ENCODE results near the gene SLC43A3. TPM values are rescaled to one million over a fixed set of nuclear protein-coding genes. Genes with fewer than 3 reads are reported as not detected.
"Not testable (repeated sequence)": the region's sequence is repeated elsewhere in the genome, so short reads cannot be mapped to it uniquely, and the experiment has no call there.

Gene SLC43A3
- polyA plus RNA-seq, 1 donor: 27.2 TPM

DNA sequence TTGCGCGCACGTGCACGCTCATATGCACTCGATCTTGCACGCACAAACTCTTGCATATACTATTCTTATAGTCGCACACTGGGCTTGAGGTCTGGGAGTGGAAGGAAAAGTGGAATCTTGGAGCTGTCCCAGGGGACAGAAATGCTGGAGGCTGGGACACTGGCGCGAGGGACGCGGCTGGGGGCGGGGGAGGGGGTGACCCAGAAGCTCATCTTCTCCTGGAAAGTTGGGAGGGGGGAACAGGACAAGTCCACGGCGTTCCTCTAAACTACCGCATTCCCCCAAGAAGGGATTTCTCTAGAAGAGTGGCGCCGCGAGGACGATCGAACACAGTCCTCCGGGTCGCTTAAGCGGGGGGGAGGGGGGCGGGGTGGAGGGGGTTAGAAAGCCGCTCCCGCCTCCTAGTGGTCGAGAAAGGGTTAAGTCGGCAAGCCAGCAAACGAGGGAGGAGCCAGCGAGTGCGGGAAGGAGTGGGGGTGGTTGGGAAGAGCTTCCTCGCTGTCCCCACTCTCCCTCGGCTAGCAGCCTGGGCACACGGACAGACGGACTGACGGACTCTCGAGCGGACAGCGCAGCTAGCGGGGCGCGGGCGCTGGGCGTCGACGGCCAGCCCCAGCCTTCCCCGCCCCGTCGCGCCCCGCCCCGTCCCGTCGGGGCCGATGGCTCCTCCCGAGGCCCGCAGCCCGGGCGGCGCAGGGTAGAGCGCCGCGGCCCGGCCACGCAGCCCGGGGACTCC, 33.3 kb upstream of the SLC43A3 start, which contains the start of gene RTN4RL2:
TSS of gene RTN4RL2 (plus strand) at position 507 of the 736 bp plus-strand sequence. CDS start 338 bp downstream, outside the sequence.
- DNase-seq: no peak

DNA sequence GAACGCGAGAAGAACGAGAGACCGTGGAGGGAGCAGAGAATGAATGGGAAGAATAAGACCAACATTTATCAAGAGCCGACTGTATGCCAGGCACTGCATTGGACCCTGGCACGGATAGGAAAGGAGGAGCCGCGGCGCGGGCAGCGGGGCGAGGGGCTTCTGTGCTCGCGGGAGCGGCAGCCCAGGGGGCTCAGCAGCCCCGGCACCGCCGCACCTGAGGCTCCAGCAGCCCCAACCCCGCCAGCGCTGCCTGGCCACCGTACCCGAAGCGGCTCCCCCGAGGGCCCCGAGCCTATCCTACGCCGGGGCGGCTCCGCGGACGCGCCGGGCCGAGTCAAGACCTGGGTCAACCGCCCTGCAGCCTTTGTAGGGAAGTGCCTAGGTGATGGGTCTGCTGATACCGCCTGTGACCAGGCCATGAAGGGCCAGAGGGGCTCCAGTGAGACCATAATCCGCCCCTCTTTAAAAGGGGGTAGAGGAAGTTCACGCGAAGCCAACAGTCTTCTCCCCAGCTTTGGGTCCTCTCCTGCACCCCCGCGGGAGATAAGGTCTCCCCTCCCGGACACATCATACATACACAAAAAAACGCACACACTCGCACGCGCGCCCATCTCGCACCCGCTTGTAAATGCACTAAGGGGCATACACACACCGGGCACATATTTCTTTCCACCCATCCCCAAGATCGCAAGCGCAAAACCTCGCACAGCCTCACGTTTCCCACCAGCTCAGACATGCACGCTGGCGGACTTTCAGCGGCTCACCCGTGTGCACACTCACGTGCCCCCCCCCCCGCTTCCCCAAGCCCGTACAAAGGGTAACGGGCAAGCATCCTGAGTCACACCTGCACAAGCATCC, 32.5 kb upstream of the SLC43A3 start:
- no peak for DNase-seq

DNA sequence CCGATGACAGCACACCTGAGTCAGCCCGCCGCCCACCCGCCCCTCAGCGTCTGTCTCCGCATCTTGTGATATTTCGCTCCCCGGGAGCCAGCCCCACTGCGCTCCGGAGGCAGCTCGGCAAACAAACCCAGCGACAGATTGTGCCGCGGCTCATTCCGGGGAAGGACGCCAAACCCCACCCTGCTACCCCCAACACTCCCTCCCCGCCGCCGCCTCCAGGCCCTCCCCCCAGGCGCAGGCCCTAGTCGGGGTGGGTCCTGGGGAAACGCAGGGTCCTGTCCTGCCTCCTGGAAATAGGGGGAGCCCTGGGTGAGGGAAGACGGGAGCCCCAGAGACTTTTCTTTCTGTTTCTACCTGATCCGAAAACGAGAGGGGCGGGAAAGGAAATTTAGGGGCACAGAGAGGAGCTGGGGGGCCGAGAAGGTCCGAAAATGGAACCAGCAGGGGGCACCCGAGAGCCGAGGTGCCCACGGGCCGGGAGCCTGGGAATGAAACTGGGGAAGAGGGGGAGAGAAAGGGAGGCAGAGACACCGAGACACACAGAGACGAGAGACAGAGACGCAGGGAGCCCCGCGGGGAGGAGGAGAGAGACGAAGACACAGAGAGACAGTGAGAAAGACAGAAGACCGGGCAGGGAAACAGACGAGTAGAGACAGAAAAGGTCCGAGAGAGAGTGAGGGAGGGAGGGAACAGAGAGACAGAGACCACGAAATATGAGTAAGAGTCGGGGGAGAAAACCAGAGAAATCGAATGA, 31.7 kb upstream of the SLC43A3 start:
- no peak for DNase-seq

DNA sequence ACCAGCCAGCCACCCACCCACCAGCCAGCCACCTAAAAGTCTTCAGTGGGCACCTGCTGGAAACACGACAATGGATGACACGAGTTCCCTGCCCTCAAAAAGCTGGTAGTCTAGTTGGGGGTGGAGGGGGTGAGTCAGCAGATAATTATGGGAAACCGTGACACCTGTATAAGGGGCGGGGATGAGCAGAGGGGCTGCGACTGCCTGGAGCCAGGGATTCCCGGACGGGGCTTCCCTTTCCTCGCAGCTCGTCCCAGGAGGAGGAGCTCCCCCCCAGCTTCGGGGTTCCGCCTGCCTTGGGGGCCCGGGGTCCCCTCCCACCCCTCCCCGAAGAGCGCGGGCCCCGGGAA, 31.1 kb upstream of the SLC43A3 start:
- no peak for DNase-seq

DNA sequence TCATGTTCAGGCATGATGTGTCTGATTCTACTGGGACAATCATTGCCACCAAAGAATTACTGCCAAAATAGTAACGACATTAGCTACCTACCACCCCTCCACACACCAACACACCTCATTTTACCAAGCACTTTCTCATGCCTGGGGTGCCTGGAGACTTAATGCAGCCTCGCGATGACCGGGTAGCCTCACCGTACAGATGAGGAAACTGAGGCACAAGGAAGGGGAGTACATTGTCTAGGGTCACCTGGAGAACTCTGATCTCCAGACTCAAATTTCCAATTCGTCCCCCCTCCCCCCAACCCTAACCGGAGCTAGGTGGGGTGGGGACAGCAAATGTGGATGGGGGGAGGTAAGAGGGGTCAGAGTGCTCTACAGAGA, 30.7 kb upstream of the SLC43A3 start:
- DNase-seq: no peak

DNA sequence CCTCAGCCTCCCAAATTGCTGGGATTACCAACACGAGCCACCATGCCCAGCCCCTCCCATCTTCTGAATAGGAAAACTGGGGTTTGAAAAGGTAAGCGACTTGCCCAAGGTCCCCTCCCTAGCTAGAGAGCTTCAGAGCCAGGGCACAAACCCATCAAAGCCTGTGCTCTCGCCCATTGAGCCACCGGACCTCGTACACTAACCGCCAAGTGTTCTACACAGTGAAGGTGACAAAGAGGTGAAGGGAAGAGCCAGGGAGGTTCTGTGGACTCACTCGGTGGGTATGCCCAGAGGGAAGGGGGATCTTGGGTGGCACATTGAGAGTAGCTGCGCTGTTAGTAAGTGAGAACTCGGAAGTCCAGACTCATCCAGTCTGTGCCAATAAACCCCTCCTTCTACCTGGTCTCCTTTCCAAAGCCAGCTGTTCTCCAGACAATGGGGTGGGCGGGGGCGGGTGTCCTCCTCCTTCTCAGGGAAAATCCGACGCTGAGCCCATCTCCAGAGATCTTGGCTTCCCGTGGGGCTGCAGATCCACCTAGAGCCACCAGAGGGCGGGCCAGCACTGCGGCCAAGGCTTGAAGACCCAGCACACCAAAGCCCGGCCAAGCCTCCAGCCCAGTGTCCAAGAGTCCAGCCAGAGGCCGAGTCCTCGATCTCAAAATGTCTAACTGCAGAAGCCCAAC, 30.2 kb upstream of the SLC43A3 start:
- peak; percentile 83 for DNase-seq

DNA sequence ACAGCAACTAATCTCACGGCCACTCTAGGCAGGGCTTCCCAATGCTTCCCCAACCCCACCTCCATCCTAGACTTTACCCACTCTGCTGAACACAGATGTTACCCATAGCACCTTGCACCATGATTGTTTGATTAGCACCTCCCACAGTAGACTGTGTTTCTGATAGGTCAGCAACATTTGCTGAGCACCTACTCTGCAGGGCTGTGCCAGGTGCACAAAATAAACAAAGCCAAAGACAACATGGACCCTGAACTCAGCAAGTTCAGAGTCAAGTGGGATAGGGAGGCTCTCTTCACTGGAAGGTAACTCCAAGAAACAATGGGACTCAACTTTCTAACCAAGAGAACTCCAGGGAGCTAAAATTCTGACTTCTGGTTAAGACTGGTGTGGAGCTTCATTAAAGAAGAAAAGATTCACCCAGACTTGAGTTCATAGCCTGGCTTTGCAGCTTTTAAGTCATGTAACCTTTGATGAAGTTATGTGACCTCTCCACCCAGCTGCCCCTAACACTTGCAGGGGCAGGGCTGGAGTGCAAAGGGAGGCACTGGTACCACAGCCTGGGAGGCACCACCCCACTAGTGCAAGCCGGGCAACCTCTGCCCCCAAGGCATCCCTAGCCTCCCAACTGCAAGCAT, 26.7 kb upstream of the SLC43A3 start:
- DNase-seq: no peak

DNA sequence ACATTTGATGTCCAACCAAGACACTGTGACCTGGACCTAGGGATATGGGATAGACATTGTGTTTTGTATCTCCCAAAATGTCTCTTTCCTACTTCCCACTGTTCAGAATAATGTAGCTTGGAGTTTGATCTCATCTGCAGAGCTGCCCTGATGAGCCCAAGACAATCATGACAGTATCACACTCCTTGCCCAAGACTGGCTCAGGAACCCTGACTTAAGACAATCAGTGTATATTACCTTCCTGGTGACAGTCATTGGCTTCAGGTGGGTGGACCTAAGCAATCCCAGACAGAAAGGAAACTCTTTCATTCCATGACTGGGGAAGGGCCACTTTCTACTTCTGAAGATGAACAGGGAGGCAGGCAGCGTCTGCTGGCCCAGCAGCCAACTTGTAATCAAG, 19.1 kb upstream of the SLC43A3 start:
- DNase-seq: no peak

DNA sequence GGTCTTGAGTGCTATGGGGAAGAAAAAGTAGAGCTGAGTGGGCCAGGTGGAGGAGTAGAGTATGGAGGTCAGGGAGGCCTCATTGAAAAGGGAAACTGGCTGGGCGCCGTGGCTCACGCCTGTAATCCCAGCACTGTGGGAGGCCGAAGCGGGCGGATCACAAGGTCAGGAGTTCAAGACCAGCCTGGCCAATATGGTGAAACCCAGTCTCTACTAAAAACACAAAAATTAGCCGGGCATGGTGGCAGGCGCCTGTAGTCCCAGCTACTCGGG, 18.1 kb upstream of the SLC43A3 start:
- not testable (repeated sequence) for DNase-seq

DNA sequence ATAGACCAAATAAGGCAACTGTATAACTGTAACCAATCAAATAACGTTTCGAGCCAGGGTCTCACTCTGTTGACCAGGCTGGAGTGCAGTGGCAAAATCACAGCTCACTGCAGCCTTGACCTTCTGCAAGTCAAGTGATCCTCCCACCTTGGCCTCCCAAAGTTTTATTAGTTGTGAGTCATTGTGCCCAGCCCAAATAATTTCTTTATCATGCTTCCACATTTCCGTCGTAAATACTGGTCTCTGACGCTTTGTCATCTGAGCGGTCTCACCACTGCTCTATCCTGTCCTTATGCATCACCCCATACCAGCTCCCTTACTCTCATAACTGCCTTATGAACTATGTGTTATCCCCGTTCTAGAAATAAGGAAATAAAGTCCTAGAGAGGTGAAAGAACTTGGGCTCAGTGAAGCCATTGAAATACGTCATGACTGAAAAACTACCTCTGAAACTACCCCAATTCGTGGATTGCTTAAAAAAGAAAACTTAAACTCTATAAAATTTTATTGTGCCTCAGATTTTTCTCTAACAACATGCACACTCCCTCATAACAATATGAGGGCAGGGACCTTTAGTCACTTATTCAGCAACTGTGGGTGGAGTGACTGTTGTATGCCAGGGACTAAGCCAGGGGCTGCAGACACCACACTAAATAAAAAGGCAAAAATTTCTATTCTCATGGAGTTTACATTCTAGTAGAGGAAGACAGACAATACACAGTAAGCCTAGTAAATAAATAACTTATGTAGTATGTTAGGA, 17.6 kb upstream of the SLC43A3 start:
- no peak for DNase-seq

DNA sequence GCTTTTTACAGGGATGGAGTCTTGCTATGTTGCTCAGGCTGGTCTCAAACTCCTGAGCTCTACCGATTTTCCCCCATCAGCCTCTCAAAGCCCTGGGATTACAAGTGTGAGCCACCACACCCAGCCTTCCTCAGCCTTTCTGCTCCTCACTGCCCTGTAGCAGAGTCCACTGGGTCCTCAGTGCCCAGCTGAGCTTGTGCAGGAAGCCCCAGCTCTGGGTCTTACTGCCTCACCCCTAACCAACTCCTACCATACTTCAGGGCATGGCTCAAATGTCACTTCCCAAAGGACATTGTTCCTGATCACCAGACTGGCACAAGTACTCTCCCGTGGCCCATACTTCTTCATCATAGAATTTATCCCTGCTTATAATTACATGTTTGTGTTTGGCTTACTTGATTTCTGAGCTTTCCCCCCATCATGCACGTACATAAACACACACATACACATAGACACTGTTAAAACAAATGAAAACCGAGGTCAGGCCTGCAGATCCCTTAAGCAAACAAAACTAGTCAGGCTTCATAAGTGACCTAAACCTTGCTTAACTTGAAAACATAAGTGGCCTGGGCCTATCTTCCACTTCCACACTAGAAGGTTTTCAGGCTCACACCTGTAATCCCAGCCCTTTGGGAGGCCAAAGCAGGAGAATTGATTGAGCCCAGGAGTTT, 14.0 kb upstream of the SLC43A3 start:
- DNase-seq: no peak

DNA sequence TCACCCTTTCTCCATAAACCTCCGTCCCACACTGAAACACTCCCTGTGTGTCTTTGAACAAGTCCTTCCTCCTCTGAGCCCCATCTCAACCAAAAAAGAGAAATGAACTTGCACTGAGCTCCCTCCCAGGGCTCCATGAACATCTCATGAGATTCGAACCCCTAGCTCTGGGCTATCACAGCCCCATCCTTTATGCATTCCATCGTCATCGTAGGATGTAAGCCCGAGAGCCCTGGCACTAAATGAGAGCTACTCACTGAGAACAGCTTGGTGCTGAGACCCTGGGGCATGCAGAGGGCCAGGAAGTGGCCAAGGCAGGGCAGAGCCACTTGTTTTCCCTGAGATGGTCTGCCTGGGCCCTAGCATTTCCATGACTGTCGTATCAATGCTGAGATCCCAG, 12.9 kb upstream of the SLC43A3 start:
- DNase-seq: no peak

DNA sequence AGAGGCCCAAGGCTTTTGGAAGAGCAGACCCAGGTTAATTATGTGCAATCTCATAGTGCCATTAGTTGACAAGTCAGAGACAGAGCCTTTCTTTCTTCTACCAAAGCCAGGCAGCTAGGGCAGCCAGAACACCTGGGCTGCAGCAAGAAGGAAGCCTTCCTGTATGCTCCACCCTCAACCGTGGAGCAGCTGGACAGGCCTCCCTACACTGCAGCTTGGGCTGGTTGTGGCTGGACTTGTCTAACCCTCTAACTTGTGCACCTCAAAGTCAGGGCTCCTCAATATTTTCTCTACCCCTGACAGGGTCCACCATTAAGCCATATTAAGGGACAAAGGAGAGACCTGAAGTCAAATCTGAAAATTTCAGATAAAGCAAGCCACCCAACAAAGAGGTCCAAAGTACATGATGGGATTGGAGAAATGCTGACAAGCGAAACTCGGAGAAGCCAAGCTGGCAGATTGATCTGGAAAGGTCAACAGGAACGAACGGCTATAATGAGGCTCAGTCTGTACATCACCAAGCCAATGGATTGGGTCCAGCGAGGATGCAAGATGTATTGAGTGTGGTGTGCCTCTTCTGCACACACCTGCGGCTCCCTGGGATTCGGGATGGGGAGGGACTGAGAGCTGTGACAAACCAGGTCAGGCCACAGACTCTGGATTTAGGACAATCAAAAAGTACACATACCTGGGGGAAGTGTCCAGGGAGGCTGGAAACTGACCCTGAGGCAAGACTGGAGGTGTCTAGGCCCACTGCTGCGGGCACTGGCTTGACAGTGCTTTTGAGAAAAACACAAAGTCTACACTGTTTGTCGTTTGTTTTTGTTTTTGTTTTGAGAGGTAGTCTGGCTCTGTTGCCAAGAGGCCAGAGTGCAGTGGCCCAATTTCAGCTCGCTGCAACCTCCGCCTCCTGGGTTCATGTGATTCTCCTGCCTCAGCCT, 11.7 kb upstream of the SLC43A3 start:
- DNase-seq: no peak

DNA sequence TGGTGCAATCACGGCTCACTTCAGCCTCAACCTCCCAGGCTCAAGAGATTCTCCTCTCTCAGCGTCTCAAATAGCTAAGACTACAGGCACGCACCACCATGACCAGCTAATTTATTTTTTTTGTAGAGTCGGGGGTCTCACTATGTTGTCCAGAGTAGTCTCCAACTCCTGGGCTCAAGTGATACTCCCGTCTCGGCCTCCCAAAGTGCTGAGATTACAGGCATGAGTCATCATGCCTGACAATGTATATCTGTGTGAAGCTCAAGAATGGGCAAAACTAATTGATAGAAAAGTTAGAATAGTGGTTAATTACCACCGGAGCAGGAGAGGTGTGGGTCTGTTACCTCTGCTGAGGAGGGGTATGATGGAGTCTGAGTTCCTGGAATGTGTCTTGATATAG, 9.1 kb upstream of the SLC43A3 start:
- DNase-seq: no peak

DNA sequence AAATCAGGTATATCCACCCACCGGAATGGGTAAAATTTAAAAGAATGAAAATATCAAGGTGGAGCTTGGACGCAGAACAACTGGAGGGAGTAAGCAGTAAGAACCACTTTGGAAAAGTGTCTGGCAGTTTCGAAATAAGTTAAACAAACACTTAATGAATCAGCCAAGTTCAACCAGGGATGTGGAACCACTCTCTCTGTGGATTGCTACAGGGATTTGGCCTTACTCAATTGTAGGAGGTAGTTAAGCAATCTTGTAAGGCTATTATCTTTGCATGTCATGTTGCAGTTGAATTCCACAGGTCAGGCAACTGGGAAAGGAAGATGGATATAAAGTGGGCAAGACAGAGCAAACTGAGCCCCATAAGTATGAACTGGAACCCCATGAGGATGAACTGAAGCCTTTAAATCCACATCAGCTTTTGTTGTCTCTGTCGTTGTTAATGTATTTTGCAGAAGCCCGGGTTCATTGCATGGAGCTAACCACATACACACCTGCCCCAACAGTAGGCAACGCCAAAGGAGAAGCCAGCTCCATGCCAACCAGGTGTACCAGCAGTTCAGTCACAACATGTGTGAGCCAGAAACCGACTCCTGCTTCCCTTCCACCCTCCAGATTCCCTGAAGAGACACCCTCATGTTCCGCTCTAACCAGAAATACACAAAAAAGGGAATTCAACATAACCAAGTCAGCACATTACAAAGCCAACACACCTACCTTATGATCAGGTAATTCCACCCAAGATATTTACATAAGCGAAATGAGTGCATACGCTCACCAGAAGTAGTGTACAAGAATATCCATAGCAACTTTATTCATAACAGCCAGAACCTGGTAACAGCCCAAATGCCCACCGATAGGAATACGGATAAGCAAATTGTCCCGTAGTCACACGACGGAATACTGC, 8.0 kb upstream of the SLC43A3 start:
- no peak for DNase-seq

DNA sequence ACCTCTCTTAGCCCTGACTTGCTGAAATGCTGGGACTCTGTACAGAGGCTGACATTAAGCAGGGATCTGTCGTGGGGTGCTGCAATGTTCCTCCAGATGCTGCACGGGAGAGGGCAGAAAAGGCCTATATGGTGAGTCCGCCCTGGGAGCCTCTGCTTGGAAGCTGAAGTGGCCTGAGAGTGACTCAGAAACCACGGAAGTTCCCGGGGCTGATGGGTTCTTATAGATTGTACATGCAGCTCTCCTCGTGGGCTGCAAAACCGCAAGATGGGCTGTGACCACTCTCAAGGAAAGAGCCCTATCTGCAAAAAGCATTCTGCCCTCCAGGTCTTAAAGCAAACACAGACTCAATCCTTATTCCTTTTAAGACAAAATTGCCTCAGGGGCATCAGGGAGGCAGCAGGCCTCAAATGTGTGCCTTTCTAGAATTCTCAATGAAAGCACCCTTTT, 5.8 kb upstream of the SLC43A3 start:
- no peak for DNase-seq

DNA sequence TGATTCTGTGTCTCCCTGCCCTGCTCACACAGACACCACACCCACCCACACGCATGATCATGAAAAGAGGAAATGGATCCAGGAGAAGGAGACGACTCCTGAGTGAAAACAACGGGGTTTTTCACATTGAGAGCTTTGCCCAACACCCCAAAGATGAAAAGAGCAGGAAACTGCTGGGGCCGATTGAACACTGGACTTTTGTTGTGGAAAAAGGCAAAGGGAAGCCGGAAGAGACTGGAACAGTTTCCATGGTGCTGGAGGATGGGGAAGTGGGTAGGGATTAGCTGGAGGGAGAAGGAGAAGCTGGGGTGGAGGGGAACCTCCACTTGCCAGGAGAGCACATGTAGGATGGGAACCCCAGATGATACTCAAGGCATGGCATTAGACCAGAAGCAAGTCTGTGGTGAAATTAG, 5.2 kb upstream of the SLC43A3 start:
- DNase-seq: no peak

DNA sequence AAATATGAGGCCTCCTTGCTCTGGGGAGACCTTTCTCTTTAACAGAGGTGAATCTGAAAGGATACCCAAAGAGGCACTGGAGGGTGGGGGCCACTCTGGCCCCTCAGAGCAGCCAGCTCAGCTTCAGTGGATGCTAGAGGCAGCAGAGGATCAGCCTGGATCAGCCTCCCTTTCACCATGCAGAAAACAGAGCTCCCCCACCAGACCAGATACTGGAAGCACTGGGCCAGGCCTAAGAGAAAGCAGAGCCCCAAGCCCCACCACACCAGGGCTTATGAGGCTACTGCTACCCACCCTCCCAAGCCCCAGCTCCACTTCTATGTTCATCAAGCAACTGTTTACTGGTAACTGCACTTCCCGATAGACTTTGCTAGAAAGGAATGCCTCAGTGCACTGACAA, 4.0 kb upstream of the SLC43A3 start:
- no peak for DNase-seq

All from left kidney (tissue), 2 donors.